Tibial artery (tissue), 4 donors: ENCODE data around the gene RNF223.

ENCODE experiments used
- DNase-seq, 2 donors: peaks; one replicate each; pipeline ENCODE4 v3.0.0-alpha.2; 2019
- H3K27ac ChIP-seq, 2 donors: fragments of 200-600 bp; sonication (generic) in 1 of 2; 1 replicate in 1 of 2; 2 replicates in 1 of 2; pipeline ENCODE4 v1.5.1; 2018 to 2019; ENCODE audit warnings: mild to moderate bottlenecking in 1 of 2
- H3K27me3 ChIP-seq, 2 donors: fragments of 200-600 bp; sonication (generic) in 1 of 2; one replicate each; pipeline versions ENCODE4 v1.5.1 to v1.6.0; 2016 to 2019
- H3K36me3 ChIP-seq, 3 donors: fragments of 200-600 bp; sonication (generic) in 2 of 3; one replicate each; pipeline ENCODE4 v1.5.1; 2016 to 2019; ENCODE audit warnings: mild to moderate bottlenecking in 2 of 3
- H3K4me1 ChIP-seq, 4 donors: fragments of 200-600 bp; sonication (generic) in 2 of 4; 1 replicate in 3 of 4; 2 replicates in 1 of 4; pipeline ENCODE4 v1.5.1; 2016 to 2019
- H3K4me3 ChIP-seq, 2 donors: fragments of 200-600 bp; sonication (generic) in 1 of 2; 1 replicate in 1 of 2; 2 replicates in 1 of 2; pipeline ENCODE4 v1.5.1; 2018 to 2019; ENCODE audit warnings: mild to moderate bottlenecking in 2 of 2
- H3K9me3 ChIP-seq, 3 donors: fragments of 200-600 bp; sonication (generic) in 1 of 3; one replicate each; pipeline ENCODE4 v1.5.1; 2016 to 2019
- CTCF ChIP-seq, 2 experiments: fragments of 200-600 bp in 1 of 2; fragments of 450-650 bp in 1 of 2; IDR thresholded peaks; one replicate each; pipeline ENCODE4 v1.5.1; 2017 to 2019; ENCODE audit warnings: antibody characterized with exemption in 2 of 2, mild to moderate bottlenecking in 1 of 2, moderate library complexity in 1 of 2
- intact Hi-C: fragments of 100-400 bp; cut with DNase I; formaldehyde crosslinking; loops from one replicate; pipeline ENCODE4 v1.15.0; 2023; ENCODE audit warnings: low total_unique reads

The RNF223 gene

GRCh38 chr1:1046243-1046642, 27.9 kb downstream of the RNF223 start:
- intact Hi-C loops = no loop called here
- Histone ChIP-seq H3K27me3 (no peaks in the 10 kb centered on the region), H3K27ac (no peak overlapping the region), H3K9me3 (no peaks in the 10 kb centered on the region), H3K4me3 (no peak overlapping the region), H3K4me1 (peaks cover 0 to under 1% (median 0%) of the 10 kb centered on the region in 4 donors), H3K36me3 (peaks cover 0 to 80% (median 30%) of the 10 kb centered on the region in 3 donors)
- no peak for DNase-seq
- TF ChIP-seq CTCF (IDR thresholded peaks at IDR 0.05) = no peak

- peaks cover 0 to 69% (median 23%) of the 10 kb centered on the region in 3 donors for H3K36me3 ChIP-seq
- intact Hi-C loops = no loop called here
- H3K9me3 ChIP-seq = no peaks in the 10 kb centered on the region
- no peak for TF ChIP-seq CTCF (IDR thresholded peaks at IDR 0.05)
- H3K4me1 ChIP-seq = peaks cover 3 to 8% (median 6%) of the 10 kb centered on the region in 4 donors
- DNase-seq = no peak
- H3K27ac ChIP-seq = no peak overlapping the region
- H3K4me3 ChIP-seq = no peak overlapping the region
- no peaks in the 10 kb centered on the region for H3K27me3 ChIP-seq
Observed at GRCh38 chr1:1045129-1045528, 29.0 kb downstream of the RNF223 start.

- Histone ChIP-seq H3K4me1 (peaks cover 6 to 14% (median 11%) of the 10 kb centered on the region in 4 donors), H3K9me3 (no peaks in the 10 kb centered on the region), H3K36me3 (peaks cover 0 to 63% (median 23%) of the 10 kb centered on the region in 3 donors), H3K4me3 (no peak overlapping the region), H3K27ac (no peak overlapping the region), H3K27me3 (no peaks in the 10 kb centered on the region)
- TF ChIP-seq CTCF (IDR thresholded peaks at IDR 0.05) = no peak
- DNase-seq = no peak
- intact Hi-C loops = no loop called here
Observed at GRCh38 chr1:1044455-1045078, 29.5 kb downstream of the RNF223 start.

GRCh38 chr1:1043921-1044320, 30.2 kb downstream of the RNF223 start:
- peaks cover 6 to 16% (median 14%) of the 10 kb centered on the region in 4 donors for H3K4me1 ChIP-seq
- intact Hi-C loops = no loop called here
- H3K27ac ChIP-seq = no peak overlapping the region
- peaks cover 0 to 3% of the 10 kb centered on the region in 2 donors for H3K27me3 ChIP-seq
- no peak for DNase-seq
- no peak for TF ChIP-seq CTCF (IDR thresholded peaks at IDR 0.05)
- H3K36me3 ChIP-seq = peaks cover 0 to 58% (median 23%) of the 10 kb centered on the region in 3 donors
- no peaks in the 10 kb centered on the region for H3K9me3 ChIP-seq
- H3K4me3 ChIP-seq = no peak overlapping the region

- Histone ChIP-seq H3K4me3 (no peak overlapping the region), H3K27ac (no peak overlapping the region), H3K9me3 (no peaks in the 10 kb centered on the region), H3K27me3 (peaks cover 0 to 8% of the 10 kb centered on the region in 2 donors), H3K4me1 (peaks cover 6 to 16% (median 14%) of the 10 kb centered on the region in 4 donors), H3K36me3 (peaks cover 0 to 58% (median 23%) of the 10 kb centered on the region in 3 donors)
- no peak for DNase-seq
- no peak for TF ChIP-seq CTCF (IDR thresholded peaks at IDR 0.05)
- intact Hi-C loops = no loop called here
Observed at GRCh38 chr1:1043411-1043810, 30.7 kb downstream of the RNF223 start.
